Measurements from ENCODE around the gene KANK4.

DNA sequence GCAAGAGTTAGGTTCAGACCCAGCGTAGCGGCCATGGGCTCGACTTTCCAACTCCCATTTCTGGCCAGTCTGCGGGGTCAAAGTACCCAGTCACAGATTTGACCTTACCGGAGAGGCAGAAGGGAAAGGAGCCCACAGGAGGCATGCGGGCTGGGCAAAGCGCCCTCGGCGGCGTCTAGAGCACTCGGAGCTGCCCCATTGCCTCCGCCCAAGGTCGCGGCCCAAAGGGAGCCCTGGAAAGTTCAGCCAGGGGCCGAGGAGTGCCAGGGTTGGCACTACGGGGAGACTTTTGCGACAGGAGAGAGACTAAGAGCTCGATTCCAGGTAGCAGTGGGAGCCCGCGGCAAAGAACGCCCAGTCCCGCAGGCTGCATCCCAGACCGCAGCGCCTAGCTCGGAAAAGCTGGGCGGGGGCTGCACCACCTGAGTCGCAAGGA is 896 bp downstream of the KANK4 start:
- TF ChIP-seq, protein P1, sequence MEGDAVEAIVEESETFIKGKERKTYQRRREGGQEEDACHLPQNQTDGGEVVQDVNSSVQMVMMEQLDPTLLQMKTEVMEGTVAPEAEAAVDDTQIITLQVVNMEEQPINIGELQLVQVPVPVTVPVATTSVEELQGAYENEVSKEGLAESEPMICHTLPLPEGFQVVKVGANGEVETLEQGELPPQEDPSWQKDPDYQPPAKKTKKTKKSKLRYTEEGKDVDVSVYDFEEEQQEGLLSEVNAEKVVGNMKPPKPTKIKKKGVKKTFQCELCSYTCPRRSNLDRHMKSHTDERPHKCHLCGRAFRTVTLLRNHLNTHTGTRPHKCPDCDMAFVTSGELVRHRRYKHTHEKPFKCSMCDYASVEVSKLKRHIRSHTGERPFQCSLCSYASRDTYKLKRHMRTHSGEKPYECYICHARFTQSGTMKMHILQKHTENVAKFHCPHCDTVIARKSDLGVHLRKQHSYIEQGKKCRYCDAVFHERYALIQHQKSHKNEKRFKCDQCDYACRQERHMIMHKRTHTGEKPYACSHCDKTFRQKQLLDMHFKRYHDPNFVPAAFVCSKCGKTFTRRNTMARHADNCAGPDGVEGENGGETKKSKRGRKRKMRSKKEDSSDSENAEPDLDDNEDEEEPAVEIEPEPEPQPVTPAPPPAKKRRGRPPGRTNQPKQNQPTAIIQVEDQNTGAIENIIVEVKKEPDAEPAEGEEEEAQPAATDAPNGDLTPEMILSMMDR (IDR thresholded peaks at IDR 0.05; ENCODE audit: borderline replicate concordance, extremely low read depth, low read length, poor library complexity, severe bottlenecking) = no peak
- TF ChIP-seq EZH2 (IDR thresholded peaks at IDR 0.05; ENCODE audit: borderline replicate concordance, low read depth, low read length, severe bottlenecking) = no peak
